Measurements from ENCODE around the gene MESP2.

GRCh38 chr15:89770041-89770440 is 6.1 kb upstream of the MESP2 start:
- TF ChIP-seq EP300 (IDR thresholded peaks at IDR 0.05; ENCODE audit: borderline replicate concordance in 1 of 2, low read depth in 2 of 2, low read length in 2 of 2): no peak
- TF ChIP-seq YY1 (IDR thresholded peaks at IDR 0.05; ENCODE audit: low read depth, low read length): no peak
- TF ChIP-seq CTCF (IDR thresholded peaks at IDR 0.05; ENCODE audit: control extremely low read depth in 1 of 3, insufficient read depth in 1 of 3, low read depth in 1 of 3, low read length in 3 of 3): no peak
- TF ChIP-seq CEBPB (IDR thresholded peaks at IDR 0.05; ENCODE audit: low read depth, low read length): no peak
- no peak for TF ChIP-seq POLR2AphosphoS5 (IDR thresholded peaks at IDR 0.05; ENCODE audit: low read depth, low read length)
- no peak for TF ChIP-seq EZH2 (IDR thresholded peaks at IDR 0.05; ENCODE audit: low read depth, low read length, severe bottlenecking)
- TF ChIP-seq JUN (IDR thresholded peaks at IDR 0.05; ENCODE audit: low read depth, low read length): no peak
- TF ChIP-seq TAF1 (IDR thresholded peaks at IDR 0.05; ENCODE audit: low read depth, low read length): no peak
- TF ChIP-seq BCL11A (IDR thresholded peaks at IDR 0.05; ENCODE audit: low read depth in 2 of 2, low read length in 2 of 2): no peak
